ENCODE data around the gene CDHR3.

GRCh38 chr7:105954711-105955110, 8.4 kb upstream of the CDHR3 start:
- TF ChIP-seq GATA3 (IDR thresholded peaks at IDR 0.05; ENCODE audit: low read depth, low read length) (no peak), GATA2 (IDR thresholded peaks at IDR 0.05; ENCODE audit: low read depth, low read length) (no peak)
